Neural cell (in vitro differentiated cells): ENCODE data around the gene RSRC1. TPM values are rescaled to one million over a fixed set of nuclear protein-coding genes. Genes with fewer than 3 reads are reported as not detected.

ENCODE experiments used
- H2AFZ ChIP-seq: fragments of 200-600, 300-800 bp; sonication (generic), shearing (Covaris generic); 2 replicates; pipeline ENCODE4 v1.6.0; 2014; ENCODE audit warnings: low read depth, mild to moderate bottlenecking, antibody characterized with exemption, low read length, moderate library complexity
- H3F3A ChIP-seq: fragments of 200-600 bp; shearing (Covaris generic); 2 replicates; pipeline ENCODE4 v1.6.1; 2016; ENCODE audit warnings: mild to moderate bottlenecking, moderate library complexity, mixed read lengths, antibody characterized with exemption, low read length; ENCODE audit not compliant: insufficient read depth, poor library complexity, severe bottlenecking
- H3K27ac ChIP-seq: fragments of 200-600, 300-800 bp; sonication (generic), shearing (Covaris generic); 2 replicates; pipeline ENCODE4 v1.5.1; 2014; ENCODE audit warnings: mild to moderate bottlenecking, low read length, moderate library complexity
- H3K27me3 ChIP-seq: fragments of 300-800, 200-600 bp; sonication (generic), shearing (Covaris generic); 2 replicates; pipeline ENCODE4 v1.6.0; 2014; ENCODE audit warnings: mild to moderate bottlenecking, low read depth, low read length, moderate library complexity; ENCODE audit not compliant: insufficient read depth
- H3K36me3 ChIP-seq: fragments of 300-800, 200-600 bp; sonication (generic), shearing (Covaris generic); 2 replicates; pipeline ENCODE4 v1.5.1; 2014; ENCODE audit warnings: mild to moderate bottlenecking, antibody characterized with exemption, low read length, moderate library complexity; ENCODE audit not compliant: insufficient read depth
- H3K4me2 ChIP-seq: fragments of 300-800, 200-600 bp; sonication (generic), shearing (Covaris generic); 2 replicates; pipeline ENCODE4 v1.6.0; 2014; ENCODE audit warnings: mild to moderate bottlenecking, low read length
- H3K4me3 ChIP-seq: fragments of 300-800, 200-600 bp; sonication (generic), shearing (Covaris generic); 2 replicates; pipeline ENCODE4 v1.5.1; 2014; ENCODE audit warnings: mild to moderate bottlenecking, low read length, moderate library complexity
- H3K79me2 ChIP-seq: fragments of 200-600 bp; shearing (Covaris generic); replicated peaks from 2 replicates; pipeline ENCODE4 v1.6.0; 2014; ENCODE audit warnings: mild to moderate bottlenecking, low read length, moderate library complexity; ENCODE audit not compliant: insufficient read depth
- H3K9ac ChIP-seq: fragments of 300-800, 200-600 bp; sonication (generic), shearing (Covaris generic); 2 replicates; pipeline ENCODE4 v1.6.1; 2016; ENCODE audit warnings: mild to moderate bottlenecking, low read length, mixed read lengths
- H3K9me2 ChIP-seq: fragments of 200-600 bp; shearing (Covaris generic); 2 replicates; pipeline ENCODE4 v1.6.1; 2016; ENCODE audit warnings: mild to moderate bottlenecking, low read length, mixed read lengths; ENCODE audit not compliant: insufficient read depth
- H3K9me3 ChIP-seq: fragments of 200-600, 300-800 bp; sonication (generic), shearing (Covaris generic); 2 replicates; pipeline ENCODE4 v1.6.1; 2016; ENCODE audit warnings: mild to moderate bottlenecking, mixed run types, low read length, moderate library complexity, mixed read lengths
- H4K20me1 ChIP-seq: fragments of 200-600 bp; shearing (Covaris generic); 2 replicates; pipeline ENCODE4 v1.6.1; 2016; ENCODE audit warnings: mild to moderate bottlenecking, mixed run types; ENCODE audit not compliant: insufficient read depth
- EP300 ChIP-seq: fragments of 450-650 bp; conservative IDR thresholded peaks from 2 replicates; pipeline ENCODE4 v1.6.1; 2014; ENCODE audit warnings: antibody characterized with exemption, mild to moderate bottlenecking, moderate library complexity; ENCODE audit not compliant: poor library complexity, severe bottlenecking
- EZH2 ChIP-seq: fragments of 200-600, 300-800 bp; shearing (Covaris generic), sonication (generic); IDR thresholded peaks from 2 replicates; pipeline ENCODE4 v1.6.1; 2014; ENCODE audit warnings: antibody characterized with exemption, low read length, borderline replicate concordance, mild to moderate bottlenecking; ENCODE audit not compliant: insufficient read depth, poor library complexity, severe bottlenecking
- MXI1 ChIP-seq: fragments of 450-650 bp; conservative IDR thresholded peaks from 2 replicates; pipeline ENCODE4 v1.6.1; 2014; ENCODE audit warnings: antibody characterized with exemption, mild to moderate bottlenecking; ENCODE audit not compliant: poor library complexity, severe bottlenecking
- POLR2AphosphoS5 ChIP-seq: IDR thresholded peaks from 2 replicates; pipeline ENCODE4 v1.6.1; 2012
- RAD21 ChIP-seq: fragments of 450-650 bp; conservative IDR thresholded peaks from 2 replicates; pipeline ENCODE4 v1.6.1; 2014; ENCODE audit warnings: antibody characterized with exemption, mild to moderate bottlenecking, moderate library complexity
- SMC3 ChIP-seq: fragments of 450-650 bp; conservative IDR thresholded peaks from 2 replicates; pipeline ENCODE4 v1.6.1; 2014; ENCODE audit warnings: antibody characterized with exemption, mild to moderate bottlenecking, moderate library complexity; ENCODE audit not compliant: poor library complexity
- TAF1 ChIP-seq: IDR thresholded peaks from 2 replicates; pipeline ENCODE4 v1.6.1; 2012; ENCODE audit warnings: low read depth
- polyA plus RNA-seq: library from polyadenylated mRNA; depleted of rRNA; stranded (reverse); fragments of >200 nt; gene quantifications from 2 replicates; pipeline ENCODE4 v1.2.3, GENCODE V29; 2014
- TF ChIP-seq, protein P1 (sequence below): IDR thresholded peaks from 2 replicates; pipeline ENCODE4 v1.6.1; 2012; ENCODE audit warnings: borderline replicate concordance
- TF ChIP-seq, protein P2 (sequence below): fragments of 450-650 bp; IDR thresholded peaks from 2 replicates; pipeline ENCODE4 v1.5.1; 2014; ENCODE audit warnings: antibody characterized with exemption, mild to moderate bottlenecking, moderate library complexity; ENCODE audit not compliant: poor library complexity, severe bottlenecking

The RSRC1 gene
- polyA plus RNA-seq, 1 donor from 2014 or later, result 28.1 TPM

GRCh38 chr3:158483701-158484235 is 373.9 kb downstream of the RSRC1 start:
- Histone ChIP-seq H3K36me3 (no peaks in the 10 kb centered on the region), H3K4me2 (no peak overlapping the region), H3F3A (no peaks in the 10 kb centered on the region), H3K27me3 (no peaks in the 10 kb centered on the region), H3K9ac (no peak overlapping the region), H3K9me2 (no peaks in the 10 kb centered on the region), H3K9me3 (no peaks in the 10 kb centered on the region), H3K79me2 (no peaks in the 10 kb centered on the region), H4K20me1 (no peaks in the 10 kb centered on the region), H3K27ac (no peak overlapping the region), H2AFZ (no peak overlapping the region), H3K4me3 (no peak overlapping the region)
- TF ChIP-seq TAF1 (no peak), EP300 (no peak), POLR2AphosphoS5 (no peak), SMC3 (no peak), RAD21 (no peak), MXI1 (no peak), EZH2 (no peak)
- TF ChIP-seq, protein P1, sequence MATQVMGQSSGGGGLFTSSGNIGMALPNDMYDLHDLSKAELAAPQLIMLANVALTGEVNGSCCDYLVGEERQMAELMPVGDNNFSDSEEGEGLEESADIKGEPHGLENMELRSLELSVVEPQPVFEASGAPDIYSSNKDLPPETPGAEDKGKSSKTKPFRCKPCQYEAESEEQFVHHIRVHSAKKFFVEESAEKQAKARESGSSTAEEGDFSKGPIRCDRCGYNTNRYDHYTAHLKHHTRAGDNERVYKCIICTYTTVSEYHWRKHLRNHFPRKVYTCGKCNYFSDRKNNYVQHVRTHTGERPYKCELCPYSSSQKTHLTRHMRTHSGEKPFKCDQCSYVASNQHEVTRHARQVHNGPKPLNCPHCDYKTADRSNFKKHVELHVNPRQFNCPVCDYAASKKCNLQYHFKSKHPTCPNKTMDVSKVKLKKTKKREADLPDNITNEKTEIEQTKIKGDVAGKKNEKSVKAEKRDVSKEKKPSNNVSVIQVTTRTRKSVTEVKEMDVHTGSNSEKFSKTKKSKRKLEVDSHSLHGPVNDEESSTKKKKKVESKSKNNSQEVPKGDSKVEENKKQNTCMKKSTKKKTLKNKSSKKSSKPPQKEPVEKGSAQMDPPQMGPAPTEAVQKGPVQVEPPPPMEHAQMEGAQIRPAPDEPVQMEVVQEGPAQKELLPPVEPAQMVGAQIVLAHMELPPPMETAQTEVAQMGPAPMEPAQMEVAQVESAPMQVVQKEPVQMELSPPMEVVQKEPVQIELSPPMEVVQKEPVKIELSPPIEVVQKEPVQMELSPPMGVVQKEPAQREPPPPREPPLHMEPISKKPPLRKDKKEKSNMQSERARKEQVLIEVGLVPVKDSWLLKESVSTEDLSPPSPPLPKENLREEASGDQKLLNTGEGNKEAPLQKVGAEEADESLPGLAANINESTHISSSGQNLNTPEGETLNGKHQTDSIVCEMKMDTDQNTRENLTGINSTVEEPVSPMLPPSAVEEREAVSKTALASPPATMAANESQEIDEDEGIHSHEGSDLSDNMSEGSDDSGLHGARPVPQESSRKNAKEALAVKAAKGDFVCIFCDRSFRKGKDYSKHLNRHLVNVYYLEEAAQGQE, result no peak
- TF ChIP-seq, protein P2, sequence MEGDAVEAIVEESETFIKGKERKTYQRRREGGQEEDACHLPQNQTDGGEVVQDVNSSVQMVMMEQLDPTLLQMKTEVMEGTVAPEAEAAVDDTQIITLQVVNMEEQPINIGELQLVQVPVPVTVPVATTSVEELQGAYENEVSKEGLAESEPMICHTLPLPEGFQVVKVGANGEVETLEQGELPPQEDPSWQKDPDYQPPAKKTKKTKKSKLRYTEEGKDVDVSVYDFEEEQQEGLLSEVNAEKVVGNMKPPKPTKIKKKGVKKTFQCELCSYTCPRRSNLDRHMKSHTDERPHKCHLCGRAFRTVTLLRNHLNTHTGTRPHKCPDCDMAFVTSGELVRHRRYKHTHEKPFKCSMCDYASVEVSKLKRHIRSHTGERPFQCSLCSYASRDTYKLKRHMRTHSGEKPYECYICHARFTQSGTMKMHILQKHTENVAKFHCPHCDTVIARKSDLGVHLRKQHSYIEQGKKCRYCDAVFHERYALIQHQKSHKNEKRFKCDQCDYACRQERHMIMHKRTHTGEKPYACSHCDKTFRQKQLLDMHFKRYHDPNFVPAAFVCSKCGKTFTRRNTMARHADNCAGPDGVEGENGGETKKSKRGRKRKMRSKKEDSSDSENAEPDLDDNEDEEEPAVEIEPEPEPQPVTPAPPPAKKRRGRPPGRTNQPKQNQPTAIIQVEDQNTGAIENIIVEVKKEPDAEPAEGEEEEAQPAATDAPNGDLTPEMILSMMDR, result no peak

- no peak for TF ChIP-seq EZH2
- TF ChIP-seq, protein P2, result no peak
- no peak for TF ChIP-seq TAF1
- TF ChIP-seq, protein P1, result no peak
- no peak for TF ChIP-seq MXI1
- TF ChIP-seq EP300, result no peak
- no peak for TF ChIP-seq POLR2AphosphoS5
- no peak for TF ChIP-seq SMC3
- no peak for TF ChIP-seq RAD21
- H3K9ac ChIP-seq, result no peak overlapping the region
- H3K4me3 ChIP-seq, result no peak overlapping the region
- no peak overlapping the region for H3K4me2 ChIP-seq
- no peaks in the 10 kb centered on the region for H4K20me1 ChIP-seq
- no peaks in the 10 kb centered on the region for H3K9me3 ChIP-seq
- no peaks in the 10 kb centered on the region for H3K27me3 ChIP-seq
- no peak overlapping the region for H2AFZ ChIP-seq
- no peaks in the 10 kb centered on the region for H3K36me3 ChIP-seq
- no peaks in the 10 kb centered on the region for H3F3A ChIP-seq
- no peaks in the 10 kb centered on the region for H3K9me2 ChIP-seq
- no peak overlapping the region for H3K27ac ChIP-seq
- no peaks in the 10 kb centered on the region for H3K79me2 ChIP-seq
These were observed 376.3 kb downstream of the RSRC1 start for GRCh38 chr3:158486200-158486599.
